Islet precursor cell (in vitro differentiated cells): ENCODE measurements around the gene TMEM53.

Experiments used
- DNase-seq: peaks from one replicate; pipeline ENCODE4 v3.0.0-alpha.2; 2018

The TMEM53 gene

GRCh38 chr1:44696789-44697345 lies 22.6 kb upstream of the TMEM53 start:
- DNase-seq = no peak

GRCh38 chr1:44696101-44696500 lies 21.8 kb upstream of the TMEM53 start:
- DNase-seq = no peak

GRCh38 chr1:44695671-44696070 lies 21.4 kb upstream of the TMEM53 start:
- no peak for DNase-seq

GRCh38 chr1:44694863-44695478 lies 20.7 kb upstream of the TMEM53 start:
- DNase-seq = no peak

DNA sequence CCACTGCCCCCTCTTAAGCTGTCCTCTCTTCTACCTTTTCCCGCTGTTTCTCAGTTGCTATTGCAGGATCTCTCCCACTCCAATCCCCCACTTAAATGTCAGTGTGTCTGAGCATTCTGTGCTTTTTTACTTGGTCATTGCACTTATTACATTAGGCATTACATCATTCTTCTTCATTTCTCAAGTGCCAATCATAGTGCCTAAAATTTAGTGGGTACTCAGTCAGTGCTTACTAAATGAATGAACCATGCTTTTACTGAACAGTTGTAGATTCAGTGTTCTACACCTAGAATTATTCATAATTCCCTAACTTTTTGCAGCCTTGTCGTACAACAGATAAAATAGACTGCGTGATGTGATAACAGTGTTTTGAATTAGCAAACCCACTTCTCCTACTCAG lies 19.6 kb upstream of the TMEM53 start:
- DNase-seq = no peak

DNA sequence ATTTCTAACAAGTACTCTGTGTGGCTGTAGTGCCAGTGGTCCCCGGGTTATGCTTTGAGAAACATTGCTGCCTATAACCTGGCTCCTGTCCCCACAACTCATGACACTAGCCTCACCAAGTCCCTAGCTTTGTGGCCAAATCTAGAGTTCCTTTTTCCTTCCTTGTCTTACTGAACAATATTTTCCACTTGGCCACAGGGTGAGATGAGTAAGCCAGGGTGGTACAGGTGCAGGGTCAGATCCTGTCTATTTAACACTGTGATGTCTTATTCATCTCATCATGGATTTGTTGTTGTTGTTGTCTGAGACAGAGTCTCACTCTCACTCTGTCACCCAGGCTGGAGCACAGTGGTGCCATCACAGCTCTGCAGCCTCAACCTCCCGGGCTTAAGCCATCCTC lies 18.9 kb upstream of the TMEM53 start:
- DNase-seq = no peak

DNA sequence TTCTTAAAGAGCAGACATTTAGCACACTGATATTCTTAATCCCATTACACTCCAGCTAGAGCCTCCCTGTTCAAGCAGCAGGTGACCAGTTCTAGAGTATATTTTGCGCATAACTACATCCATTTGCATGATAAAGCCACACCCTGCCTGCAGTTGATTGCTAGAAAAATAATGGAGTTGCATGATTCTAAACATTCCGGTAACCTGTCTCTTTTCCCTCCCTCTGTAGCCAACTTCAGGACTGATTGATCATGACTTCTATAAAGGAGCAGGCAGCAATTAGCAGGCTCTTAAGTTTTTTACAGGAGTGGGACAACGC lies 15.1 kb upstream of the TMEM53 start:
- no peak for DNase-seq

GRCh38 chr1:44688760-44689446 lies 14.6 kb upstream of the TMEM53 start:
- no peak for DNase-seq

GRCh38 chr1:44685881-44686280 lies 11.6 kb upstream of the TMEM53 start:
- DNase-seq = no peak

DNA sequence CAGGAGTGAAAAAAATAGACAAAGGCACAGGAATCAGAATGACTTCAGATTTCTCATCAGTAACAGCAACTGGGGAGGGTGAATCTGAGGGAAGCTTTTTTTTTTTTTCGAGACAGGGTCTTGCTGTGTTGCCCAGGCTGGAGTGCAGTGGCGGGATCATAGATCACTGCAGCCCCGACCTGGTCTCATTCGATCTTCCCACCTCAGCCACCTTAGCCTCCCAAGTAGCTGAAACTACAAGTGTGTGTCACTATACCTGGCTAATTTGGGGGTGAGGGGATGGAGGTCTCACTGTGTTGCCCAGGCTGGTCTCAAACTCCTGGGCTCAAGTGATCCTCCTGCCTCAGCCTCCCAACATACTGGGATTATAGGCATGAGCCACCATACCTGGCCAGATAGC lies 10.9 kb upstream of the TMEM53 start:
- DNase-seq = no peak

GRCh38 chr1:44684525-44684924 lies 10.2 kb upstream of the TMEM53 start:
- DNase-seq = no peak

DNA sequence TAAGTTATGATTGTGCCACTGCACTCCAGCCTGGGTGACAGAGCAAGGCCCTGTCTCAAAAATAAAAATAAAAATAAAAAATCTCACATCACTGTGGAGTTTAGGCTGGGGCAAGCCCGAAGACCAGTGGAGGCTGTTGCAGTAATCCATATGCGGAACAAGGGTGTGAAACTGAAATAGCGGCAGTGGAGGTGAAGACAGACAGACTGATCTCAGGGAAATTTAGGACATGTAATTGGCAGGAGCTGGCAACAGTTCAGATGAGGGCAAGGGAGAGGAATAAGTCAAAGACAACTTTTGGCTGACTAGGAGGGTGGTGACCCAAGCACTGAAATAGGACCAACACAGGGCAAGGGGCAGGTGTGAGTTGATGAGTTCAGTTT lies 8.6 kb upstream of the TMEM53 start:
- no peak for DNase-seq

DNA sequence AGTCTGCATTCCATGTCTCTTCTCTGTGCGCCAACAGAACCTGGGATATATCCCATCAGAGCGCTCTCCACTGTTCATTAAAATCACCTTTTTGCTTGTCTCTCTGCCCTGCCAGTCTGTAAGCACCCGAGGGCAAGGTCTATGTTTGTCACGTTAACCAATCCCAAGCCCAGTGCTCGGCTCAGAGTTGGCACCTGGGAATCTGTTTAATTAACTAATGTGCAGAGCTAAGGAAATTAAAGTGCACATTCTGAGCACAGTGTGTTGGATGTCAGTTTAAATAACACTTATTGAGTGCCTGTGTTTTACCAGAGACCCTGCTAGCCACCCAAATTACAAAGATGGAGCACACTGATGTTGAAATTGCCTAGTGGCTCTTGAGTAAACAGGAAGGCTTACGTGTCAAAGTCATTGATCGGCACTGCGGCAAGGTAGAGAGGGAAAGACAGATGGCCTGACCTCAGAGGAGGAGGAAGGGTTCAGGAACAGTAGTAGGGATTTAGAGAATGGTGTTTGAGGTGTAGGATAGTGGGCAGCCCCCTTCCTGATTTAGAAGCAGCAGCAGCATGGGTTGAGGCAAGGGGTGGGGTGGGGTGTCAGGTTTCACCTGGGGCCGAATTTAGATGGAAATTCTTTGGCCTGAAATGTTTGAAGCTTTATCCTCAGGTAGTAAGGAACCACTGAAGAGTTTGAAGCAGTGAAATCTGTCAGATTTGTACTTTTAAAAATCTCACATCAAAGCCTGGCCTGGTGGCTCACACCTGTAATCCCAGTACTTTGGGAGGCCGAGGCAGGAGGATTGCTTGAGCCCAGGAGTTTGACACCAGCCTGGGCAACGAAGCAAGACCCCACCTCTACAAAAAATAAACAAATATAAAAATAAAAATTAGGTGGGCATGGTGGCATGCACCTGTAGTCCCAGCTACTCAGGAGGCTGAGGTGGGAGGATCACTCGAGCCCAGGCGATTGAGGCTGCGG lies 7.9 kb upstream of the TMEM53 start:
- no peak for DNase-seq

DNA sequence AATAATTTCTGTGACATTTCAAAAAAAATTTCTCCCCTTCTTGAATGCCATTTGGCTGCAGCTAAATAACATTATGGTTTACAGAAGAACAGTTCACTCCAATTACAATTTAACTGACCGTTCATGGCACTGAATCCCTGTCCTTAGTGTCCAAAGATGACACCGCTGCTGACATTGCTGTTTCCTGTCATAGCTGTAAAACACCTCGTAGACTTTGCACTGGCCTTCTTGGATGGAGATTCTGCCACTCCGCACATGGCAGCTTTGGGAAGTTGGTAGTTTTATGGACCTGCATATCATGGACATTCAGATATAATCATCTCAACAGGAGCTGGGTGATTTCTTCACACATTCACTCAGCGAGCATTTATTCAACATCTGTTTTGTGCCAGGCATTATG lies 5.2 kb upstream of the TMEM53 start:
- no peak for DNase-seq

GRCh38 chr1:44678626-44679025 lies 4.3 kb upstream of the TMEM53 start:
- DNase-seq = no peak

DNA sequence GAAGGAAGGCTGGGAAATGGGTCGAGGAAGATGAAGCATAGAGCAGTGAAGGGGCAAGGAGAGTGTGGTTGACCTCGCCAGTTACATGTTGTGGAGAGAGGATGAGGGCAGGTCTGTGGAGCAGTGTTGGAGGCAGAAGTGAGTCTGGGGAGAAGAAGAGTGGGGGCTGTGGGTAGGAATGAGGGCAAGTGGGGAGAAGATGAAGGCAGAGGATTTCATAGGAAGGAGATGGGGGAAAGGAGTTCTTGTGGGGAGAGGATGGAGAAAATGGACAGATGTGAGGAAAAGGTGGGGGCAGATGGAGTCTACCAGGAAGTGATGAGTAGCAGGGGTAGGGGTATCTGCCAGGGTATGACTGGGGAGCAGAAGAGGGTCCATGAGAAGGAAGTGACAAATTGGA lies 3.8 kb upstream of the TMEM53 start:
- no peak for DNase-seq

DNA sequence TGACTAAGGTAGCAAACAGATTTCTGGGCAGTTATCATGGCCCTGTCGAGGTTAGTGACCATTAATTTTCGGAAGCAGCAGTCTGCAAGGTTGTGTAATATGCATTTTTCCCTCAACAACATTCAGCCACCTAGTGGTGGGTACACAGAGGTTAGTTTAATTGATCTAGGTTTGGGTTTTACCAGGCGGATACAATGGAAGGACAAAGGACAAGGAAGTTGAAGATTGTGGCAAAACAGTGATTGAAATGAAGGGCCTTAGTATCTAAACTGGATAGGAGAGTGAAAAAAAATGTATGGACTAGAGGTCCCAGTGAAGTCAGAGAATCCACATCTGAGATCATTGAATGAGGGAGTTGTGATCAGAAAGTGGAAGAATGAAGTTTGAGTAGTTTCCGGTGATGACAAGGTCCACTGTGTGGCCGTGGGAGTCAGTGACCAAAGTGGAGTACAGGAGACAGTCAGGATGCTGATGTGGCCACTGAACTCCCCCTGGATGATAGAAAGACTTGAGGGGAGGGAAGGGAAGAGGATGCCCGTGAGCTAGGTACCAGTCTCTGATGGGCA lies 3.0 kb upstream of the TMEM53 start:
- no peak for DNase-seq

- DNase-seq = no peak
Measured at GRCh38 chr1:44676484-44677200, 2.4 kb upstream of the TMEM53 start.

DNA sequence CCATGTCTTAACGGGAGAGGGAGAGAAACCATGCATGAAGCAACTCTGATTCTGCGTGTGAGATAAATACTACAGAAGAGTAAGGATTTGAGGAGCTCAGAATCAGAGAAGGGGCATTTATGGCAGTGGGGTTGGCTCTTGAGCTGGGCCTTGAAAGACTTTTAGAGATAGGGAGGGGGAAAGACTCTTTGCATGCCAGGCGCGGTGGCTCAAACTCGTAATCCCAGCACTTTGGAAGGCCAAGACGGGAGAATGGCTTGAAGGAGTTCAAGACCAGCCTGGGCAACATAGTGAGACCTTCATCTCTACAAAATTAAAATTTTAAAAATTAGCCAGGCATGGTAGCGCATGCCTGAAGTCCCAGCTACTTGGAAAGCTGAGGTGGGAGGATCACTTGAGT lies 905 bp upstream of the TMEM53 start:
- no peak for DNase-seq

DNA sequence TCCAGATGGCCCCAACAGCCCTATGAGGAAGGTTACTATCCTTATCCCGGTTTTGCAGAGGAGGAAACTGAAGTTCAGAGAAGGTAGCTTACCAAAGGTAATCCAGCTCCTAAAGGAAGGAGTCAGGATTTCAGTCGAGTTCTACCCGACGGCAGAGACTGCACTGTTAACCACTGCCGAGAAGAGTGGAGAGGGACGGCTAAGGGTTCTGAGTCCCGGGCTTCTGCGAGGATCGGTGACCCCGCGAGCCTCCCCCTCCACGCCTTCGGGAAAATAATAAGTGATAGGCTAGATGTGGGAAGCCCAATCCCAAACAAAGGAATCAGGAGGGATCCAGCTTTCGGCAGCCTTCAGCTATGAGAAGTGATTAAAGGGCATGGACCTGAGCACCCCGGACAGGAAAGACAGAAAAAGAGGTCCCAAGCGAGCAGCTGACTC lies 587 bp downstream of the TMEM53 start:
- no peak for DNase-seq

DNA sequence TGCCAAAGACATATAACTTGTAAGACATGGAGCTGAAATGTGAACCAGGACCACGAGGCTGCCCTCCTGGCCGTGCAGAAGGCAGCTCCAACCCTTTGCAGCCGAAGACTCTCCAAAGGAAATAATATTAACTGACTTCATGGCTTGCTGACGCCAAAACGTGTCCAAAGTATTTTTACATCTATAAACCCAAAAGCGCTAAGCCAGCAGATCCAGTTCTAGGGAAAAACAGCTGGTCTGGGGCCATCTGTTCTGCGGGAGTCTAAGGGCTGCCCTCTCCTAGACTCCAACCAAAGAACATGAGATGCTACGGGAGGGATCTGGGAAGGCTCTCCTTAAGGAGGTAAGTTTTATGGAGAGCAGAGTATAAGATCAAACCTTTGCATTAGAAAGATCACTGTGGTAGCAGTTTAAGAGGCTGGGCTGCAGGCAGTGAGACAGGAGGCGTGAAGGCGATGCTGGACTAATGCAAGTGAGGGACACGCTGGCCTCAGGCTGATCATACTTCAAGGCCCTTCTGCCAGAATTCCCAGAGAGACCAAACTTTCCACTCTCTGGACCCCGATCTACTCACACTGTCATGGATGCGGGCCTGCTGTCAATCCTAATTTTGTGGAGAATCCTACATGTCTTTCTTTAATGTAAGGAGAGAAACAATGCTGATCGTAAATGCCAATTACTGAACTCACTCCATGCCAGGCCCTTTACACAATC lies 1.2 kb downstream of the TMEM53 start:
- no peak for DNase-seq
